T follicular helper cell (primary cell): ENCODE measurements around the gene ZFR2.
"Not testable (repeated sequence)": the region's sequence is repeated elsewhere in the genome, so short reads cannot be mapped to it uniquely, and the experiment has no call there.

Source experiments
- DNase-seq: peaks from one replicate; pipeline ENCODE4 v3.0.0-alpha.2; 2020; ENCODE audit warnings: low read depth

The ZFR2 gene

DNA sequence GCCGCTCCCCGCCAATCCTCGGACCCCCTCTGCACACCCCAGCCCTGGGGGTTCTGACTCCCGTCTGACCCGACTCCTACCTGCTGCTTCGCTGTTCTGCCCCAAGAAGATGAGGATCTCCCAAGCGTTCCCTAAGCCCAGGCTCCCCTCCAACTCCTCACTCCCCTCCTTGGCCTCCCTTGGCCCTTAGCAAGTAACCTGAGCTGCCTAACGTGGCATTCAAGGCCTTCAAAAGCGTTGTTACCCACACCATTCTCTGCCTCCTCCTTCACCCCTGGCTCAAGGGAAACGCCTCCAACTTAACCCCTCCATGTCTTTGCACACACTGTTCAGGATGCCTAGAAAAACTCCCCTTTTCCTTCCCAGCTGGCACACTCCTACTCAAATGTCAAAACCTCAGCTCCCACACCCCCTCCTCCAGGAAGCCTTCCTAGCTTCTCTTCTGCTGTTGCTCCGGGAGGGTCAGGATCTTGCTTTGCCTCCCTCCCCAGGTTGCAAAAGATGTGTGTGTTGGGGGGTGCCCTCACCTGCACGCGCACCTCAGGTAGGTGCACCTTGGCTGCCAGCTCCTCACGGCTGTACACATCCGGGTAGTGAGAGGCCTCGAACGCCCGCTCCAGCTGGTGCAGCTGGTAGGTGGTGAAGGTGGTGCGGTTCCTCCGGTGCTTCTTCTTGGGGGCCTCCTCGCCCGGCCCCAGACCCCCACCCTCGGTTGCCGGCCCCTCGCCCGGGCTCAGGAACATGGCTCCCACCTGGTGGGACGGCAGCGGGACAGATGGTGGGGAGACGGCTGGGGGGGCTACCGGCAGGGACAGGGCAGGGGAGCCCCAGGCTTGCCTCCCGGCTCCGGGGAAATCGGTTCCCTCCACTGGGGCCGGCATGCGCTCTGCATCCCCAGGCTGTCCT, 97.6 kb downstream of the ZFR2 start:
- DNase-seq, result no peak

- DNase-seq, result no peak
These were observed 98.5 kb downstream of the ZFR2 start for GRCh38 chr19:3770136-3770999.

DNA sequence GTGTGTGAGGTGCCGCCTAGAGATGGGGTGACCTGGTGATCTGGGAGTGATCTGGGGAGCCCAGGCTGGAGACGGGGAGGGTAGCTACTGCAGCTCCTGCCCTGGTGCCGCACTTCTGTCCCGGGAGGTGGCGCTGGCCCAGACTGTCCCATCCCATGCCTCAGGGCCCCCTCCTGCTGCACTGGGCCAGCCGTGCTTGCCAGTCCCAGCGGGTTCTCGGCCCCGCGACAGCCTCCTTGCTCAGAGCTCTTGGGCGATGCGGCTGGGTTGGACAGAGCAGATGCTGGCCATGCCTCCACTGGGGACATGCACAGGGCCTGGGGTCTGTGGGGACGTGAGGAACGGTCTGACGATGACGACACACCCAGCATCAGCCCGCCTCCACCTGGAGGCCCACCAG, 99.3 kb downstream of the ZFR2 start:
- no peak for DNase-seq

- DNase-seq, result no peak
These were observed 100.1 kb downstream of the ZFR2 start for GRCh38 chr19:3768748-3769099.

DNA sequence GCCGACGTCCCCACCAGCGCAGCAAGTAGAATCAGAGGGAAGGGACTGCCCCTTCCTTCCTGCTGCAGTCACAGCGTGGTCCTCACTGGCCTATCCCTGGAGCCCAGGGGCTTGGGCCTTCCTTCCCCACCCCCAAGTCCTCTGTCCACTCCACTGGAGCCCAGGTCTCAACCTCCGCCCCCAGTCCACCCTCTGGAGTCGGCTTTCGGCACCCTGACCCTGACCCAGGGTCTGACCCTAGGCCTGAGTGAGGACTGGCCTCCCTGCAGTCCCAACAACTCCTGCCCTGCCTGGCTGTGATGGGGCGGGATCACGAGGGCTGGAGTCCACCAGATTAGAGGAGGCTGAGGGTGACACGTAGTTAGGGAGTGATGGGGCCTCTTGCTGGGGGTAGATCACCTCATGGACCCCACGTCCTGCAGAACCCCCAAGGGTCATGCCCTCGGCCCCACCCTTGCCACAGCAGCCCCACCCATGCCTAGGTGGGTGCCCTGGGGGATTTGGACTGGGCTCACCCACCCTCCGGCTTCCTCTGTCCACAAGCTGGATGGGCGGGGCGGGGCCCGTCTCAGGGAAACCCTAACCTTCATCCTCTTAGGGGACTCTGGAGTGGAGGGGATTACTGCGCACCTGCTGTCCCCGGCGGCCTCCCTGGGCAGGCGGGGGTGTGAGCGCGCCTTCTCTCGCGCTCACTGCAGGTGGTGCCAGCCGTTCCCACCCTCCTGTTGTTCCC, 100.7 kb downstream of the ZFR2 start:
- DNase-seq, result no peak

- no peak for DNase-seq
These were observed 101.8 kb downstream of the ZFR2 start for GRCh38 chr19:3767050-3767449.

GRCh38 chr19:3766520-3766919, 102.3 kb downstream of the ZFR2 start:
- DNase-seq, result no peak

- DNase-seq, result not testable (repeated sequence)
These were observed 103.1 kb downstream of the ZFR2 start for GRCh38 chr19:3765757-3766156.

DNA sequence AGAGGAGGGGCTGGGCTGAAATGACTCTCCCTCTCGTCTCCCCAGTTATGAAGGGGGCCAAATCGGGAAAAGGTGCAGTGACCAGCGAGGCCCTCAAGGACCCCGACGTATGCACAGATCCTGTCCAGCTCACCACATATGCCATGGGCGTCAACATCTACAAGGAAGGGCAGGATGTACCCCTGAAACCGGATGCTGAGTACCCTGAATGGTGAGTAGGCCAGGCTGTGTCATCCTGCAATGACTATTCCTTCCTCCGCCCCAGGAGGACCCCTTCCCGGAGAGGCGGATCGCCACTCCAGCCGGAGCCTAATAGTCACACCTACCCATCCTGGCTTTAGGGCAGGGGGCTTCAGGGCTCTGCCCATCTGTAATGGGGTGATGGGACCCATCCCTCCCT, 103.7 kb downstream of the ZFR2 start:
- DNase-seq, result no peak

- DNase-seq, result peak; percentile 98
These were observed 106.1 kb downstream of the ZFR2 start, which contains the start of gene MRPL54 for GRCh38 chr19:3762501-3763459. Gene MRPL54, plus strand, starts transcription at chr19:3762682. Its CDS starts 19 bp downstream, at chr19:3762701.

DNA sequence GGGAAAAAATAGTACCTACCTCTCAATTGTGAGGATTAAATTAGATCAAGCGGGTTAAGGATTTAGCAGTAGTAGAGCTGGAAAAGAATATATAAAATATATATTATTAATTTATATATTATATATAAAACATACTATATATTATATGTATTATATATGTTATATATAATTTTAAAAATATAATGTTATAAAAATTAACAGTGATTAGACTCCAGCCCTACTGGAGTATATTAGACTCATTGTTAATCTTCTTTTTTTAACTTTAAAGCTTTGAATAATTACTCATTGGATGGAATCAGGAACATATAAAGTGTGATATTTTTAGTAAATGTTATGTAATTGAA, 106.7 kb downstream of the ZFR2 start:
- DNase-seq, result no peak

- DNase-seq, result peak; percentile 91
These were observed 107.3 kb downstream of the ZFR2 start, which contains the start of gene APBA3 for GRCh38 chr19:3761382-3762129. Gene APBA3, minus strand, starts transcription at chr19:3761692. Its CDS starts 1,428 bp downstream, at chr19:3760264.

DNA sequence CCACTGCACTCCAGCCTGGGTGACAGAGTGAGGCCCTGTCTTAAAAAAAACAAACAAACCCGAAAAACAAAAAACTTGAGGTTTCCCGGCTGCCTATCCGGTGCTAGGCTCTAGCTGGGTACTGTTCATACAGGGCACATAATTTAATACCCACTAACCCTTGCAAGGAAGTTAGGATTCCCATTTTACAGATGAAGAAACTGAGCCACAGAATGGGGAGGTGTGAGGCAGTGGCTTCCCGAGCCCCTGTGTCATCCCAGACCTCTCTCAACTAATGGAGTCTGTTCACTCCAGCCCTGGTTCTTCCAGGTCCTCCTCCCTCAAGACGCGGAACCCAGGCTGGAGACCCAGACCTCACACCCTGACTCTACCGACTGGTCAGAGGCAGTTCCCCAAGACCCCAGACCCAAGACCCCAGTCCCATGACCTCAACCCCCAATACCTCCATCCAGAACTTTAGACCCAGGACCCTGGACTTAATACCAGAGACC, 107.9 kb downstream of the ZFR2 start:
- DNase-seq, result no peak

- DNase-seq, result no peak
These were observed 109.2 kb downstream of the ZFR2 start for GRCh38 chr19:3759482-3760254.

- not testable (repeated sequence) for DNase-seq
These were observed 110.5 kb downstream of the ZFR2 start for GRCh38 chr19:3758297-3758696.

GRCh38 chr19:3757705-3758104, 111.1 kb downstream of the ZFR2 start:
- DNase-seq, result not testable (repeated sequence)
